ENCODE results near the gene ACTL7A.

DNA sequence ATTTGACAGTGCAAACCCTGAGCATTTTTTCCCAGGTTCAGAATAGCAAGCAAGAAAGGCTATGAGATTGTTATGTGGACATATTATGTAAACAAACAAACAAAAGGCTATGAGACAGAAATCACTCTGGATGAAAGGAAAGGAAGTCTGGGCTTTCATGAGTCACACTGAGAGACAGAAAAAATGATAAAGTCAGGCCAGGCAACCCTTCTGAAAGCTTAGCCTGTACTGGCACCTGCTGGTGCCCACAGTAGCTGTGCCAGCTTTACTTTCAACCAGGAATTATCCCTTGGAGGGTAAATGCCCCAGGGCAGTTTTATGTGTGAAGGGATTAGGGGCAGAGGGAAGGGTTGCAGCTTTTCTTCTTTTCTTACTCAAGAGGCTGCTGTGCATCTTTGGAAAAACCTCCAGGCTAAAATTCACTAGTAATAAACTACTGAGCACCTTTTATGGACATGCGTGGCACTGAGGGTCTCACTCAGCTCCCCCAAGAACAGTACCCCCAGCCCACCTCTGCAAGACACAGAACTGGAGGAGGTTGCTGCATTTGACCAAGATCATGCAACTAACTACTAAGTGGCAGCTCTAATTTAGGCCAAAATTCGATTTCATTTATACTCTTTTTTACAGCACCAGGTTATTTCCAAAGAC, 48.0 kb upstream of the ACTL7A start:
- TF ChIP-seq, protein P1, sequence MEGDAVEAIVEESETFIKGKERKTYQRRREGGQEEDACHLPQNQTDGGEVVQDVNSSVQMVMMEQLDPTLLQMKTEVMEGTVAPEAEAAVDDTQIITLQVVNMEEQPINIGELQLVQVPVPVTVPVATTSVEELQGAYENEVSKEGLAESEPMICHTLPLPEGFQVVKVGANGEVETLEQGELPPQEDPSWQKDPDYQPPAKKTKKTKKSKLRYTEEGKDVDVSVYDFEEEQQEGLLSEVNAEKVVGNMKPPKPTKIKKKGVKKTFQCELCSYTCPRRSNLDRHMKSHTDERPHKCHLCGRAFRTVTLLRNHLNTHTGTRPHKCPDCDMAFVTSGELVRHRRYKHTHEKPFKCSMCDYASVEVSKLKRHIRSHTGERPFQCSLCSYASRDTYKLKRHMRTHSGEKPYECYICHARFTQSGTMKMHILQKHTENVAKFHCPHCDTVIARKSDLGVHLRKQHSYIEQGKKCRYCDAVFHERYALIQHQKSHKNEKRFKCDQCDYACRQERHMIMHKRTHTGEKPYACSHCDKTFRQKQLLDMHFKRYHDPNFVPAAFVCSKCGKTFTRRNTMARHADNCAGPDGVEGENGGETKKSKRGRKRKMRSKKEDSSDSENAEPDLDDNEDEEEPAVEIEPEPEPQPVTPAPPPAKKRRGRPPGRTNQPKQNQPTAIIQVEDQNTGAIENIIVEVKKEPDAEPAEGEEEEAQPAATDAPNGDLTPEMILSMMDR (IDR thresholded peaks at IDR 0.05): no peak
- no peak for TF ChIP-seq POLR2A (IDR thresholded peaks at IDR 0.05)
